GM12878 (cell line): Measurements from ENCODE around the gene GAK. TPM values are rescaled to one million over a fixed set of nuclear protein-coding genes. Genes with fewer than 3 reads are reported as not detected.
A peak's percentile ranks its signal among the peaks of the same experiment; 100 is the strongest.

Source experiments
- ASH2L ChIP-seq: fragments of 300-600, 200-600 bp; sonication (generic); IDR thresholded peaks from 2 replicates; pipeline ENCODE4 v1.6.1; 2017; ENCODE audit warnings: low read depth, mild to moderate bottlenecking, borderline replicate concordance
- ATF3 ChIP-seq: IDR thresholded peaks from 2 replicates; pipeline ENCODE4 v1.6.1; 2011; ENCODE audit warnings: low read depth, mild to moderate bottlenecking, low read length, moderate library complexity, borderline replicate concordance; ENCODE audit errors: extremely low read depth
- CHD2 ChIP-seq: IDR thresholded peaks from 2 replicates; pipeline ENCODE4 v1.6.1; 2011; ENCODE audit warnings: low read depth, low read length, improper control_type of control experiment, borderline replicate concordance
- EGR1 ChIP-seq, 2 experiments: IDR thresholded peaks; 1 replicate in 1 of 2; 2 replicates in 1 of 2; pipeline ENCODE4 v1.6.1; 2011 to 2012; ENCODE audit warnings: low read depth in 2 of 2, low read length in 2 of 2, borderline replicate concordance in 1 of 2, mild to moderate bottlenecking in 1 of 2, moderate library complexity in 1 of 2
- ELK1 ChIP-seq: IDR thresholded peaks from 2 replicates; pipeline ENCODE4 v1.6.1; 2012; ENCODE audit warnings: low read depth, low read length, improper control_type of control experiment
- PAX5 ChIP-seq: IDR thresholded peaks from 2 replicates; pipeline ENCODE4 v1.6.1; 2011; ENCODE audit warnings: low read depth, low read length, borderline replicate concordance
- RAD51 ChIP-seq: fragments of 450-650 bp; IDR thresholded peaks from 2 replicates; pipeline ENCODE4 v1.6.1; 2016; ENCODE audit warnings: moderate library complexity, mild to moderate bottlenecking, inconsistent platforms
- RBBP5 ChIP-seq: fragments of 200-600 bp; sonication (generic); conservative IDR thresholded peaks from 2 replicates; pipeline ENCODE4 v1.6.1; 2016
- RELA ChIP-seq: fragments of 450-650 bp; IDR thresholded peaks from 2 replicates; pipeline ENCODE4 v1.8.0; 2014; ENCODE audit warnings: borderline replicate concordance; ENCODE audit not compliant: partially characterized antibody
- SP1 ChIP-seq: IDR thresholded peaks from one replicate; pipeline ENCODE4 v1.6.1; 2011; ENCODE audit warnings: low read depth, low read length
- SUPT20H ChIP-seq: IDR thresholded peaks from 2 replicates; pipeline ENCODE4 v1.6.1; 2011; ENCODE audit warnings: low read depth, mild to moderate bottlenecking, low read length, moderate library complexity, borderline replicate concordance; ENCODE audit not compliant: control insufficient read depth
- TBL1XR1 ChIP-seq: IDR thresholded peaks from 2 replicates; pipeline ENCODE4 v1.6.1; 2012; ENCODE audit warnings: low read depth, low read length, improper control_type of control experiment
- TCF7 ChIP-seq: IDR thresholded peaks from 2 replicates; pipeline ENCODE4 v1.6.1; 2014; ENCODE audit warnings: antibody characterized with exemption, borderline replicate concordance
- ZNF217 ChIP-seq: fragments of 450-650 bp; IDR thresholded peaks from 2 replicates; pipeline ENCODE4 v1.6.1; 2017; ENCODE audit warnings: antibody characterized with exemption, mild to moderate bottlenecking
- ZNF24 ChIP-seq: fragments of 450-650 bp; IDR thresholded peaks from 2 replicates; pipeline ENCODE4 v1.6.1; 2017; ENCODE audit warnings: antibody characterized with exemption, mild to moderate bottlenecking
- ZNF274 ChIP-seq: IDR thresholded peaks from one replicate; pipeline ENCODE4 v1.8.0; 2011; ENCODE audit not compliant: insufficient read length, insufficient read depth
- ZNF384 ChIP-seq: IDR thresholded peaks from 2 replicates; pipeline ENCODE4 v1.6.1; 2012; ENCODE audit warnings: low read depth, mild to moderate bottlenecking, low read length, improper control_type of control experiment, borderline replicate concordance
- ZNF592 ChIP-seq: fragments of 450-650 bp; IDR thresholded peaks from 2 replicates; pipeline ENCODE4 v1.6.1; 2017; ENCODE audit warnings: mild to moderate bottlenecking, moderate library complexity
- ZNF622 ChIP-seq: fragments of 450-650 bp; IDR thresholded peaks from 2 replicates; pipeline ENCODE4 v1.6.1; 2017; ENCODE audit warnings: mild to moderate bottlenecking, inconsistent platforms
- polyA plus RNA-seq, 11 experiments: library from polyadenylated mRNA; depleted of rRNA in 4 of 11; unstranded in 6 of 11; stranded (reverse) in 5 of 11; fragments of >200 nt; fragmentation: Nextera tagmentation in 4 of 11; fragmentation: Illumina TruSeq in 1 of 11; extraction: Ambion mirVana in 4 of 11; extraction: Trizol in 1 of 11; gene quantifications; 1 replicate in 1 of 11; 2 replicates in 10 of 11; pipeline versions ENCODE4 v1.2.1 to v1.2.3, GENCODE V29; 2011 to 2016; ENCODE audit warnings: inconsistent platforms in 2 of 11, missing spikeins in 2 of 11, low read depth in 1 of 11
- total RNA-seq, 4 experiments: library from RNA; depleted of rRNA in 3 of 4; stranded (reverse); fragments of >200 nt in 3 of 4; fragmentation: Illumina TruSeq in 1 of 4; extraction: Trizol in 1 of 4; gene quantifications; 2 replicates each; pipeline versions ENCODE4 v1.2.1 to v1.2.3, GENCODE V29; 2013 to 2021
- TF ChIP-seq, protein P1 (sequence below): IDR thresholded peaks from 2 replicates; pipeline ENCODE4 v1.6.1; 2011; ENCODE audit warnings: mild to moderate bottlenecking, low read depth, low read length, moderate library complexity; ENCODE audit not compliant: insufficient replicate concordance
- TF ChIP-seq, protein P2 (sequence below), 3 experiments: IDR thresholded peaks in 2 of 3; conservative IDR thresholded peaks in 1 of 3; 2 replicates each; pipeline ENCODE4 v1.5.1; 2011; ENCODE audit warnings: low read depth in 3 of 3, low read length in 3 of 3, mild to moderate bottlenecking in 3 of 3, control low read depth in 2 of 3, moderate library complexity in 2 of 3, inconsistent platforms in 1 of 3, mixed read lengths in 1 of 3; ENCODE audit not compliant: control insufficient read depth in 2 of 3, insufficient read depth in 1 of 3; ENCODE audit errors: extremely low read depth in 1 of 3

GAK gene
- total and polyA plus RNA-seq, 10 of the 15 experiments (the other 5 are each of a cell fraction or from before 2014, with no cell fraction given) = 0.82 to 127 (median 53.8) TPM

GRCh38 chr4:931960-932712 lies at the start of gene GAK, which contains the start of gene TMEM175 (continued):
- TF ChIP-seq, protein P1, sequence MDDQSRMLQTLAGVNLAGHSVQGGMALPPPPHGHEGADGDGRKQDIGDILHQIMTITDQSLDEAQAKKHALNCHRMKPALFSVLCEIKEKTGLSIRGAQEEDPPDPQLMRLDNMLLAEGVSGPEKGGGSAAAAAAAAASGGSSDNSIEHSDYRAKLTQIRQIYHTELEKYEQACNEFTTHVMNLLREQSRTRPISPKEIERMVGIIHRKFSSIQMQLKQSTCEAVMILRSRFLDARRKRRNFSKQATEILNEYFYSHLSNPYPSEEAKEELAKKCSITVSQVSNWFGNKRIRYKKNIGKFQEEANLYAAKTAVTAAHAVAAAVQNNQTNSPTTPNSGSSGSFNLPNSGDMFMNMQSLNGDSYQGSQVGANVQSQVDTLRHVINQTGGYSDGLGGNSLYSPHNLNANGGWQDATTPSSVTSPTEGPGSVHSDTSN = peak; percentile 49
- TF ChIP-seq ATF3 = no peak
- TF ChIP-seq CHD2 = no peak
- TF ChIP-seq ZNF592 = no peak
- TF ChIP-seq SP1 = no peak
- TF ChIP-seq SUPT20H = no peak
- no peak for TF ChIP-seq RBBP5
- peak; percentile 73 for TF ChIP-seq RELA
- peak in 1 of 2 experiments; percentile 86; a peak in 1 of 3 replicates for TF ChIP-seq EGR1 (IDR thresholded peaks at IDR 0.05; ENCODE audit: borderline replicate concordance in 1 of 2, low read depth in 2 of 2, low read length in 2 of 2)
- TF ChIP-seq ZNF24 = no peak
- no peak for TF ChIP-seq ASH2L
- no peak for TF ChIP-seq TBL1XR1
- TF ChIP-seq, protein P2, sequence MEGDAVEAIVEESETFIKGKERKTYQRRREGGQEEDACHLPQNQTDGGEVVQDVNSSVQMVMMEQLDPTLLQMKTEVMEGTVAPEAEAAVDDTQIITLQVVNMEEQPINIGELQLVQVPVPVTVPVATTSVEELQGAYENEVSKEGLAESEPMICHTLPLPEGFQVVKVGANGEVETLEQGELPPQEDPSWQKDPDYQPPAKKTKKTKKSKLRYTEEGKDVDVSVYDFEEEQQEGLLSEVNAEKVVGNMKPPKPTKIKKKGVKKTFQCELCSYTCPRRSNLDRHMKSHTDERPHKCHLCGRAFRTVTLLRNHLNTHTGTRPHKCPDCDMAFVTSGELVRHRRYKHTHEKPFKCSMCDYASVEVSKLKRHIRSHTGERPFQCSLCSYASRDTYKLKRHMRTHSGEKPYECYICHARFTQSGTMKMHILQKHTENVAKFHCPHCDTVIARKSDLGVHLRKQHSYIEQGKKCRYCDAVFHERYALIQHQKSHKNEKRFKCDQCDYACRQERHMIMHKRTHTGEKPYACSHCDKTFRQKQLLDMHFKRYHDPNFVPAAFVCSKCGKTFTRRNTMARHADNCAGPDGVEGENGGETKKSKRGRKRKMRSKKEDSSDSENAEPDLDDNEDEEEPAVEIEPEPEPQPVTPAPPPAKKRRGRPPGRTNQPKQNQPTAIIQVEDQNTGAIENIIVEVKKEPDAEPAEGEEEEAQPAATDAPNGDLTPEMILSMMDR (IDR thresholded peaks at IDR 0.05 in 2 of 3, conservative IDR thresholded peaks at IDR 0.05 in 1 of 3; ENCODE audit: control insufficient read depth in 2 of 3, extremely low read depth in 1 of 3, insufficient read depth in 1 of 3, low read depth in 3 of 3, low read length in 3 of 3) = no peak
- no peak for TF ChIP-seq ZNF274
- TF ChIP-seq TCF7 = no peak
- TF ChIP-seq ELK1 = peak; percentile 88
- no peak for TF ChIP-seq ZNF384
- TF ChIP-seq ZNF217 = no peak
- TF ChIP-seq ZNF622 = no peak
- no peak; the same call in 1 of the 2 replicates for TF ChIP-seq PAX5
- TF ChIP-seq RAD51 = no peak
